ENCODE results near the gene KLHDC7B. TPM values are rescaled to one million over a fixed set of nuclear protein-coding genes. Genes with fewer than 3 reads are reported as not detected.
A peak's percentile ranks its signal among the peaks of the same experiment; 100 is the strongest.

Gene KLHDC7B
- total and polyA plus RNA-seq, 2 of the 13 experiments (the other 11 are each of a cell fraction or from before 2014, with no cell fraction given): 0.11 TPM; not detected in 1

DNA sequence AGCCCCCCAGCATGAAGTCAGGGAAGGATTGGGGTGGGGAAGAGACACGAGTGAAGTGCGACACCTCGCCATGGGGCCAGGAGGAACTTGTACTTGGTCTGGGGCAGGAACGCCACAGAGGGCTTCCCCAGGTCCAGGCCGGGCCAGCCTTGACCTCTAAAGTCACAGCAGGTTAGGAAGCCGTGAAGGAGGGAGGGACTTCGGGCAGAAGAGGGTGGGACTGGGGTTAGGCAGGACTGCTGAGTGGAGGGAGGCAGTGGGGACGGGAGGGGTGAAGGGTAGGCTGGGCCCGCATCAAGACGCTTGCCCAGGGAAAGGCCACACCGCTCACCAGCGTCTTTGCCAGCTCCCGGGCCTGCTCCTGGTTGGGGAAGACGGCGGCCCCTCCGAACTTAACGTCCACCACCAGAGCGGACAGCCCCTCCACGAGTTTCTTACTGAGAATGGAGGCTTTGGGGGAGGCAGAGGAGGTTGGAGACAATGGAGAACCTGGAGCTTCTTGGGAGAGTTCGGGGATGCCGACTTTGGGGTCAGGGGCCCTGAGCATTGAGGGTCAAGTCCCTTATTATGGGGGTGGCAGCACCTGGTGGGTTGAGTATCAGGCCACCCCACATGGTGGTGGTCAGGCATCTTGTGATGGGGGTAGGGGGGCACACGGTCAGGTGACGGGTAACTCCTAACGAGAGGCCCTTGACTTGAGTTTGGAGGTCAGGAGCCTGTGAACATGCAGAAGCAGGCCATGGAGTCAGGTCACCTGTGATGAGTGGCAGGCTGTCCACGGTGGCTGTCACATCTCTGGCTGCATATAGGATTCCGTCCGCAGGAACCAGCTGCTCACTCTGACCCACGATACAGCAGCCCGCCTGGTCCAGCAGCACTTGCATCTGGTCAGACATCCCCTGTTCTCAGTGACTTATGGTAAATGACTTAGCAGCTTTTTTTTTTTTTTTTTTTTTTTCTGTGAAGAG lies 18.6 kb upstream of the KLHDC7B start (continued):
- TF ChIP-seq, protein P1, sequence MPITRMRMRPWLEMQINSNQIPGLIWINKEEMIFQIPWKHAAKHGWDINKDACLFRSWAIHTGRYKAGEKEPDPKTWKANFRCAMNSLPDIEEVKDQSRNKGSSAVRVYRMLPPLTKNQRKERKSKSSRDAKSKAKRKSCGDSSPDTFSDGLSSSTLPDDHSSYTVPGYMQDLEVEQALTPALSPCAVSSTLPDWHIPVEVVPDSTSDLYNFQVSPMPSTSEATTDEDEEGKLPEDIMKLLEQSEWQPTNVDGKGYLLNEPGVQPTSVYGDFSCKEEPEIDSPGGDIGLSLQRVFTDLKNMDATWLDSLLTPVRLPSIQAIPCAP (CRISPR knock-in tag; IDR thresholded peaks at IDR 0.05; ENCODE audit: low read depth): no peak
- TF ChIP-seq CBFB (CRISPR knock-in tag; IDR thresholded peaks at IDR 0.05) (no peak), ZKSCAN5 (CRISPR knock-in tag; IDR thresholded peaks at IDR 0.05) (no peak), ETV5 (CRISPR knock-in tag; IDR thresholded peaks at IDR 0.05; ENCODE audit: borderline replicate concordance) (0 out of 2 replicates have a peak, but pooled peaks have one; percentile 31), HHEX (CRISPR knock-in tag; IDR thresholded peaks at IDR 0.05) (no peak), SMARCE1 (IDR thresholded peaks at IDR 0.05; ENCODE audit: borderline replicate concordance) (no peak), ZNF12 (CRISPR knock-in tag; IDR thresholded peaks at IDR 0.05) (0 out of 2 replicates have a peak, but pooled peaks have one; percentile 44), ZFP1 (CRISPR knock-in tag; IDR thresholded peaks at IDR 0.05) (no peak), ATAD3A (CRISPR knock-in tag; IDR thresholded peaks at IDR 0.05) (no peak), HMGA1 (CRISPR knock-in tag; conservative IDR thresholded peaks at IDR 0.05) (no peak), ZZZ3 (CRISPR knock-in tag; IDR thresholded peaks at IDR 0.05; ENCODE audit: borderline replicate concordance) (peak; percentile 80; the same call in 1 of the 2 replicates), PAWR (CRISPR knock-in tag; IDR thresholded peaks at IDR 0.05; ENCODE audit: borderline replicate concordance) (no peak)
- TF ChIP-seq, protein P2, sequence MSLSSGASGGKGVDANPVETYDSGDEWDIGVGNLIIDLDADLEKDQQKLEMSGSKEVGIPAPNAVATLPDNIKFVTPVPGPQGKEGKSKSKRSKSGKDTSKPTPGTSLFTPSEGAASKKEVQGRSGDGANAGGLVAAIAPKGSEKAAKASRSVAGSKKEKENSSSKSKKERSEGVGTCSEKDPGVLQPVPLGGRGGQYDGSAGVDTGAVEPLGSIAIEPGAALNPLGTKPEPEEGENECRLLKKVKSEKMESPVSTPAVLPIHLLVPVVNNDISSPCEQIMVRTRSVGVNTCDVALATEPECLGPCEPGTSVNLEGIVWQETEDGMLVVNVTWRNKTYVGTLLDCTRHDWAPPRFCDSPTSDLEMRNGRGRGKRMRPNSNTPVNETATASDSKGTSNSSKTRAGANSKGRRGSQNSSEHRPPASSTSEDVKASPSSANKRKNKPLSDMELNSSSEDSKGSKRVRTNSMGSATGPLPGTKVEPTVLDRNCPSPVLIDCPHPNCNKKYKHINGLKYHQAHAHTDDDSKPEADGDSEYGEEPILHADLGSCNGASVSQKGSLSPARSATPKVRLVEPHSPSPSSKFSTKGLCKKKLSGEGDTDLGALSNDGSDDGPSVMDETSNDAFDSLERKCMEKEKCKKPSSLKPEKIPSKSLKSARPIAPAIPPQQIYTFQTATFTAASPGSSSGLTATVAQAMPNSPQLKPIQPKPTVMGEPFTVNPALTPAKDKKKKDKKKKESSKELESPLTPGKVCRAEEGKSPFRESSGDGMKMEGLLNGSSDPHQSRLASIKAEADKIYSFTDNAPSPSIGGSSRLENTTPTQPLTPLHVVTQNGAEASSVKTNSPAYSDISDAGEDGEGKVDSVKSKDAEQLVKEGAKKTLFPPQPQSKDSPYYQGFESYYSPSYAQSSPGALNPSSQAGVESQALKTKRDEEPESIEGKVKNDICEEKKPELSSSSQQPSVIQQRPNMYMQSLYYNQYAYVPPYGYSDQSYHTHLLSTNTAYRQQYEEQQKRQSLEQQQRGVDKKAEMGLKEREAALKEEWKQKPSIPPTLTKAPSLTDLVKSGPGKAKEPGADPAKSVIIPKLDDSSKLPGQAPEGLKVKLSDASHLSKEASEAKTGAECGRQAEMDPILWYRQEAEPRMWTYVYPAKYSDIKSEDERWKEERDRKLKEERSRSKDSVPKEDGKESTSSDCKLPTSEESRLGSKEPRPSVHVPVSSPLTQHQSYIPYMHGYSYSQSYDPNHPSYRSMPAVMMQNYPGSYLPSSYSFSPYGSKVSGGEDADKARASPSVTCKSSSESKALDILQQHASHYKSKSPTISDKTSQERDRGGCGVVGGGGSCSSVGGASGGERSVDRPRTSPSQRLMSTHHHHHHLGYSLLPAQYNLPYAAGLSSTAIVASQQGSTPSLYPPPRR (CRISPR knock-in tag; IDR thresholded peaks at IDR 0.05; ENCODE audit: borderline replicate concordance): peak; percentile 67
- TF ChIP-seq, protein P3, sequence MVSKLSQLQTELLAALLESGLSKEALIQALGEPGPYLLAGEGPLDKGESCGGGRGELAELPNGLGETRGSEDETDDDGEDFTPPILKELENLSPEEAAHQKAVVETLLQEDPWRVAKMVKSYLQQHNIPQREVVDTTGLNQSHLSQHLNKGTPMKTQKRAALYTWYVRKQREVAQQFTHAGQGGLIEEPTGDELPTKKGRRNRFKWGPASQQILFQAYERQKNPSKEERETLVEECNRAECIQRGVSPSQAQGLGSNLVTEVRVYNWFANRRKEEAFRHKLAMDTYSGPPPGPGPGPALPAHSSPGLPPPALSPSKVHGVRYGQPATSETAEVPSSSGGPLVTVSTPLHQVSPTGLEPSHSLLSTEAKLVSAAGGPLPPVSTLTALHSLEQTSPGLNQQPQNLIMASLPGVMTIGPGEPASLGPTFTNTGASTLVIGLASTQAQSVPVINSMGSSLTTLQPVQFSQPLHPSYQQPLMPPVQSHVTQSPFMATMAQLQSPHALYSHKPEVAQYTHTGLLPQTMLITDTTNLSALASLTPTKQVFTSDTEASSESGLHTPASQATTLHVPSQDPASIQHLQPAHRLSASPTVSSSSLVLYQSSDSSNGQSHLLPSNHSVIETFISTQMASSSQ (IDR thresholded peaks at IDR 0.05; ENCODE audit: low read depth): no peak
- TF ChIP-seq, protein P3 (CRISPR knock-in tag; IDR thresholded peaks at IDR 0.05; ENCODE audit: borderline replicate concordance): peak; percentile 12; the same call in 1 of the 2 replicates
- TF ChIP-seq, protein P4, sequence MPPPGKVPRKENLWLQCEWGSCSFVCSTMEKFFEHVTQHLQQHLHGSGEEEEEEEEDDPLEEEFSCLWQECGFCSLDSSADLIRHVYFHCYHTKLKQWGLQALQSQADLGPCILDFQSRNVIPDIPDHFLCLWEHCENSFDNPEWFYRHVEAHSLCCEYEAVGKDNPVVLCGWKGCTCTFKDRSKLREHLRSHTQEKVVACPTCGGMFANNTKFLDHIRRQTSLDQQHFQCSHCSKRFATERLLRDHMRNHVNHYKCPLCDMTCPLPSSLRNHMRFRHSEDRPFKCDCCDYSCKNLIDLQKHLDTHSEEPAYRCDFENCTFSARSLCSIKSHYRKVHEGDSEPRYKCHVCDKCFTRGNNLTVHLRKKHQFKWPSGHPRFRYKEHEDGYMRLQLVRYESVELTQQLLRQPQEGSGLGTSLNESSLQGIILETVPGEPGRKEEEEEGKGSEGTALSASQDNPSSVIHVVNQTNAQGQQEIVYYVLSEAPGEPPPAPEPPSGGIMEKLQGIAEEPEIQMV (CRISPR knock-in tag; IDR thresholded peaks at IDR 0.05; ENCODE audit: low read depth): no peak
- TF ChIP-seq, protein P5, sequence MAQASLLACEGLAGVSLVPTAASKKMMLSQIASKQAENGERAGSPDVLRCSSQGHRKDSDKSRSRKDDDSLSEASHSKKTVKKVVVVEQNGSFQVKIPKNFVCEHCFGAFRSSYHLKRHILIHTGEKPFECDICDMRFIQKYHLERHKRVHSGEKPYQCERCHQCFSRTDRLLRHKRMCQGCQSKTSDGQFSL (CRISPR knock-in tag; IDR thresholded peaks at IDR 0.05): no peak
